ENCODE data around the gene TEP1. TPM values are rescaled to one million over a fixed set of nuclear protein-coding genes. Genes with fewer than 3 reads are reported as not detected.
A peak's percentile ranks its signal among the peaks of the same experiment; 100 is the strongest.

The TEP1 gene
- total and polyA plus RNA-seq, 12 donors = 8.7 to 59.8 (median 30.8) TPM

DNA sequence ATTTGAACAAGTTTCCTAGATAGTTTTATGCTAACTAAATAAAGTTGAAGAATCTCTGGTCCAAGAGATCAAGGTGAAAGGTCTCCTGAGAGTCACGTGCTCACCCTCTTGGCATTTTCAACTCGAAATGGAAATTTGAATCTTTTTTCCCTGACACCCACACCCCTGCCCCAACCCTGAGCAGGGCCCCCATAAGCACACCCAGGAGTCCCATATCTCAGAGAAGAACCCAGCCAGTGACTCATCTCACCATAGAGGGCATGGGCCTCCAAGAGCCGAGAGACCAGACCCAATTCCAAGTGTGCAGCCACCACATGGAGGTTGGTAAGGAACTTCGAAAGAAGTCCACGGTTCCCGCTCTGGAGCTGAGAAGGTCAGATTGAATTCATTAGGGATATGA lies 32.6 kb downstream of the TEP1 start:
- Histone ChIP-seq H3K9me3 (replicated peaks in 1 of 3) (no peaks in the 10 kb centered on the region), H3K4me1 (replicated peaks in 1 of 2) (no peaks in the 10 kb centered on the region), H3K27ac (no peak overlapping the region), H3K27me3 (no peaks in the 10 kb centered on the region), H3K36me3 (replicated peaks in 1 of 2) (peaks cover 0 to 100% of the 10 kb centered on the region in 2 donors), H3K4me3 (no peak overlapping the region)
- WGBS, 4 donors = 87 to 89% (median 88%) methylated on average over 4 to 6 of the region's 6 CpGs
- no peak for DNase-seq
- TF ChIP-seq, protein P1, sequence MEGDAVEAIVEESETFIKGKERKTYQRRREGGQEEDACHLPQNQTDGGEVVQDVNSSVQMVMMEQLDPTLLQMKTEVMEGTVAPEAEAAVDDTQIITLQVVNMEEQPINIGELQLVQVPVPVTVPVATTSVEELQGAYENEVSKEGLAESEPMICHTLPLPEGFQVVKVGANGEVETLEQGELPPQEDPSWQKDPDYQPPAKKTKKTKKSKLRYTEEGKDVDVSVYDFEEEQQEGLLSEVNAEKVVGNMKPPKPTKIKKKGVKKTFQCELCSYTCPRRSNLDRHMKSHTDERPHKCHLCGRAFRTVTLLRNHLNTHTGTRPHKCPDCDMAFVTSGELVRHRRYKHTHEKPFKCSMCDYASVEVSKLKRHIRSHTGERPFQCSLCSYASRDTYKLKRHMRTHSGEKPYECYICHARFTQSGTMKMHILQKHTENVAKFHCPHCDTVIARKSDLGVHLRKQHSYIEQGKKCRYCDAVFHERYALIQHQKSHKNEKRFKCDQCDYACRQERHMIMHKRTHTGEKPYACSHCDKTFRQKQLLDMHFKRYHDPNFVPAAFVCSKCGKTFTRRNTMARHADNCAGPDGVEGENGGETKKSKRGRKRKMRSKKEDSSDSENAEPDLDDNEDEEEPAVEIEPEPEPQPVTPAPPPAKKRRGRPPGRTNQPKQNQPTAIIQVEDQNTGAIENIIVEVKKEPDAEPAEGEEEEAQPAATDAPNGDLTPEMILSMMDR (IDR thresholded peaks at IDR 0.05) = no peak
- TF ChIP-seq POLR2A (IDR thresholded peaks at IDR 0.05) = no peak
- intact Hi-C loops (cut with DNase I) = no loop called here

DNA sequence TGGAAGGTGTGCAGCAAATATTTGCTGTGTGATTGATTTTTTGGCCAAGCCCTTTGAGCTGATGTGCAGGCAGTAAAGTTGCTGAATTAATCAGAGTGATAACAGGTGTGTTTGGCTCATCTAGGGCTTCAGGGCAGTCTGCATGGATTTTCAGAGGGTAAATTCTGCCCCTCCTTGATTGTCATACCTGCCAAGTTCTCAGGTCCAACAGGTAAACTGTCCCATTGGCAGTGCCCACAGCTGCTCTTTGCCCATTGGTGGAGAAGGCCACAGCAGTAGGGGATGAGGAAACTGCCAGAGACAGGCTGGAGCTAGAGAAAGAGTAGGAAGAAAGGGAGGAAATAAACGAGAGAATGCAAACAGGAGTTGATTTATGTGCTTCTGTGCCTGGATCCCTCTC lies 33.6 kb downstream of the TEP1 start:
- WGBS, 4 donors = 32 to 69% (median 46%) methylated on average over 1 of the region's 1 CpG
- intact Hi-C loops (cut with DNase I) = no loop called here
- H3K27me3 ChIP-seq = no peaks in the 10 kb centered on the region
- H3K27ac ChIP-seq = no peak overlapping the region
- peaks cover 0 to 100% of the 10 kb centered on the region in 2 donors for H3K36me3 ChIP-seq (replicated peaks in 1 of 2)
- H3K9me3 ChIP-seq (replicated peaks in 1 of 3) = no peaks in the 10 kb centered on the region
- H3K4me3 ChIP-seq = no peak overlapping the region
- DNase-seq = peak in 1 of 7 donors; percentile 8
- no peaks in the 10 kb centered on the region for H3K4me1 ChIP-seq (replicated peaks in 1 of 2)
- TF ChIP-seq POLR2A (IDR thresholded peaks at IDR 0.05) = no peak
- TF ChIP-seq, protein P1 (IDR thresholded peaks at IDR 0.05) = no peak

DNA sequence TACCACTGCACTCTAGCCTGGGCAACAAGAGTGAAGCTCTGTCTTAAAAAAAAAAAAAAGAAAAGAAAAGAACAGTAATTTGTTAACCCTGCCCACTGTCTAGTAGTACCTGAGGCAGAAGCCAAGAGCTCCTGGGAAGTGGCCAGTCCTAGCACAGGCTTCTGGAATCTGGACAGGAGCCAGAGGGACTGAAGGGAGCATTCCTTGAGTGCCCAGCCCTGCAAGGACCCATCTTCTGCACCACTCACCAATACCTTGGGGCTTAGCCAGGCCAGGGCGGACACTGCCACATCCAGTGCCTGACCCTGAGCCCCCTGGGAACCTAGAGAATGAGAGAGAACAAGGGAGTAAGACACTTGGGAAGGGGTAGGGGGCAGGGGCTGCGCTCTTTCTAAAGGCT lies 36.1 kb downstream of the TEP1 start:
- DNase-seq = peak in 2 of 7 donors; percentile 9 to 17
- intact Hi-C loops (cut with DNase I) = no loop called here
- 95 to 100% (median 97%) methylated on average over 1 to 2 of the region's 2 CpGs for WGBS, 4 donors
- Histone ChIP-seq H3K36me3 (replicated peaks in 1 of 2) (peaks cover 0 to 97% of the 10 kb centered on the region in 2 donors), H3K4me3 (no peak overlapping the region), H3K9me3 (replicated peaks in 1 of 3) (no peaks in the 10 kb centered on the region), H3K4me1 (replicated peaks in 1 of 2) (no peaks in the 10 kb centered on the region), H3K27ac (no peak overlapping the region), H3K27me3 (no peaks in the 10 kb centered on the region)
- TF ChIP-seq, protein P1 (IDR thresholded peaks at IDR 0.05) = no peak
- TF ChIP-seq POLR2A (IDR thresholded peaks at IDR 0.05) = no peak

DNA sequence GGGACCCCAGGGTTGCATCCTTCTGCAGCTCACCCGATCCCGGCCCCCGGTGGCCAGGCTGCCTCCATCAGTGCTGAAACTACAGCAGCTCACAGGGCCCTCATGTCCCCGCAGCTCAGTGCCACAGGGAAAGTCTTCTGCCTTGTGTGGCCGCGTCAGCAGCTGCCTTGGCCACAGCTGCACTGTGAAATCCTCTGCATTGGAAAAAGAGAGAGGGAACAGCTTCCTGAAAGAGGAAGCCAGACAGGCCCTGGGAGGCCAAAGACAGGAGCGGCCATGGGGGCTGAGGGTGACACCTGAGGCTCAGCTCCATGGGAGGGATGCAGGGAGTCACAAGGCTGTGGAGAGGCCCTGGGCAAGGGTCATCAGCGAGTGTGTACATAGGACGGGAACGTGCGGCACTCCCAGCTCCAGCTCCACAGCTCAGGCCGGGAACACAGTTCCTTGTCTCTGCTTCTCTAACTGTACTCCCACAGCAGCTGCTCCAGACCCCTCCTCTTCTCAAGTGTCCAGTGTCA lies 37.2 kb downstream of the TEP1 start:
- Histone ChIP-seq H3K4me3 (no peak overlapping the region), H3K4me1 (replicated peaks in 1 of 2) (no peaks in the 10 kb centered on the region), H3K27ac (no peak overlapping the region), H3K27me3 (no peaks in the 10 kb centered on the region), H3K36me3 (replicated peaks in 1 of 2) (peaks cover 0 to 96% of the 10 kb centered on the region in 2 donors), H3K9me3 (replicated peaks in 1 of 3) (no peaks in the 10 kb centered on the region)
- TF ChIP-seq, protein P1 (IDR thresholded peaks at IDR 0.05) = no peak
- TF ChIP-seq POLR2A (IDR thresholded peaks at IDR 0.05) = no peak
- WGBS, 4 donors = 92 to 96% (median 93%) methylated on average over 8 to 12 of the region's 12 CpGs
- intact Hi-C loops (cut with DNase I) = no loop called here
- no peak for DNase-seq
